GM23248 (cell line): ENCODE results near the gene RTN4R. TPM values are rescaled to one million over a fixed set of nuclear protein-coding genes. Genes with fewer than 3 reads are reported as not detected.

Source experiments
- DNase-seq: peaks from one replicate; pipeline ENCODE4 v3.0.0-alpha.2; 2015
- H2AFZ ChIP-seq: fragments of 200-600 bp; sonication (generic); 2 replicates; pipeline ENCODE4 v1.6.1; 2016; ENCODE audit warnings: antibody characterized with exemption
- H3F3A ChIP-seq: fragments of 200-600 bp; sonication (generic); 2 replicates; pipeline ENCODE4 v1.6.1; 2016; ENCODE audit warnings: mild to moderate bottlenecking, antibody characterized with exemption, mixed run types; ENCODE audit not compliant: insufficient read depth
- H3K27ac ChIP-seq: fragments of 200-600 bp; sonication (generic); 2 replicates; pipeline ENCODE4 v1.5.1; 2016; ENCODE audit warnings: mild to moderate bottlenecking
- H3K27me3 ChIP-seq: fragments of 200-600 bp; sonication (generic); replicated peaks from 2 replicates; pipeline ENCODE4 v1.6.1; 2016; ENCODE audit warnings: mild to moderate bottlenecking; ENCODE audit not compliant: insufficient read depth
- H3K36me3 ChIP-seq: fragments of 200-600 bp; sonication (generic); 2 replicates; pipeline ENCODE4 v1.6.1; 2016; ENCODE audit warnings: low read depth, mild to moderate bottlenecking
- H3K4me1 ChIP-seq: fragments of 200-600 bp; sonication (generic); 2 replicates; pipeline ENCODE4 v1.6.1; 2016; ENCODE audit warnings: mild to moderate bottlenecking; ENCODE audit not compliant: insufficient read depth
- H3K4me2 ChIP-seq: fragments of 200-600 bp; sonication (generic); one replicate; pipeline ENCODE4 v1.6.1; 2016; ENCODE audit warnings: mild to moderate bottlenecking; ENCODE audit not compliant: unreplicated experiment
- H3K4me3 ChIP-seq: fragments of 200-600 bp; sonication (generic); 2 replicates; pipeline ENCODE4 v1.5.1; 2016; ENCODE audit warnings: mild to moderate bottlenecking
- H3K79me2 ChIP-seq: fragments of 200-600 bp; sonication (generic); 2 replicates; pipeline ENCODE4 v1.6.1; 2016; ENCODE audit warnings: mild to moderate bottlenecking; ENCODE audit not compliant: insufficient read depth
- H3K9ac ChIP-seq: fragments of 200-600 bp; sonication (generic); 2 replicates; pipeline ENCODE4 v1.6.1; 2016; ENCODE audit warnings: mild to moderate bottlenecking
- H3K9me2 ChIP-seq: fragments of 200-600 bp; sonication (generic); 2 replicates; pipeline ENCODE4 v1.6.1; 2016; ENCODE audit warnings: mixed run types, mild to moderate bottlenecking, moderate library complexity; ENCODE audit not compliant: insufficient read depth
- H3K9me3 ChIP-seq: fragments of 200-600 bp; sonication (generic); one replicate; pipeline ENCODE4 v1.6.1; 2017; ENCODE audit warnings: low read depth
- H4K20me1 ChIP-seq: fragments of 200-600 bp; sonication (generic); 2 replicates; pipeline ENCODE4 v1.6.0; 2016; ENCODE audit not compliant: insufficient read depth
- EZH2 ChIP-seq: fragments of 200-600 bp; sonication (generic); IDR thresholded peaks from 2 replicates; pipeline ENCODE4 v1.6.1; 2018; ENCODE audit warnings: antibody characterized with exemption, mild to moderate bottlenecking; ENCODE audit not compliant: insufficient read depth, poor library complexity, severe bottlenecking
- EZH2phosphoT487 ChIP-seq: fragments of 200-600 bp; sonication (generic); IDR thresholded peaks from 2 replicates; pipeline ENCODE4 v1.6.1; 2018; ENCODE audit warnings: antibody characterized with exemption, moderate library complexity, mild to moderate bottlenecking, low read depth; ENCODE audit not compliant: insufficient read depth
- WGBS, 2 experiments: methylation state at CpG; one replicate each; pipeline ENCODE4 v1.1.6; 2015 to 2017; ENCODE audit warnings: low lambda C conversion rate in 2 of 2, low coverage in 1 of 2; ENCODE audit errors: missing lambda C conversion rate in 2 of 2; 5-methylcytosine and 5-hydroxymethylcytosine counted together
- in situ Hi-C: fragments of 300-500 bp; cut with MboI; formaldehyde crosslinking; loops from 2 replicates; pipeline ENCODE4 v1.15.0; 2020
- polyA plus RNA-seq: library from polyadenylated mRNA; unstranded; fragments of >200 nt; fragmentation: Nextera tagmentation; extraction: Ambion mirVana; gene quantifications from 2 replicates; pipeline ENCODE4 v1.2.1, GENCODE V29; 2016
- total RNA-seq: library from RNA; depleted of rRNA; stranded (reverse); fragments of >200 nt; shearing (Covaris generic); gene quantifications from 2 replicates; pipeline ENCODE4 v1.2.3, GENCODE V29; 2014

Gene RTN4R
- total and polyA plus RNA-seq, 2 experiments from 2014 or later = 0.25 TPM; not detected in 1

DNA sequence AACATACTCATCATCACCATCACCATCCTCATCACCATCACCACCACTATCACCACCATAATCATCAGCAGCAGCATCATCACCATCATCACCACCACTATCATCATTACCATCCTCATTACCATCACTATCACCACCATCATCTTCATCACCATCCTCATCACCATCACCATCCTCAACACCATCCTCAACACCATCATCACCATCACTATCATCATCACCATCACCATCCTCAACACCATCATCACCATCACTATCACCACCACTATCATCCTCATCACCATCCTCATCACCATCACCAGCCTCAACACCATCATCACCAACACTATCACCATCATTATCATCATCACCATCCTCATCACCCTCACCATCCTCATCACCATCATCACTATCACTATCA lies 16.6 kb downstream of the RTN4R start:
- Histone ChIP-seq H4K20me1 (no peaks in the 10 kb centered on the region), H3K4me2 (no peak overlapping the region), H3K9me3 (no peaks in the 10 kb centered on the region), H3K79me2 (no peaks in the 10 kb centered on the region), H3K4me1 (no peaks in the 10 kb centered on the region), H3K4me3 (no peak overlapping the region), H3F3A (0 out of 2 replicates have a peak, but pooled peaks cover 8% of the 10 kb centered on the region), H3K9me2 (no peaks in the 10 kb centered on the region), H2AFZ (no peak overlapping the region), H3K27me3 (peaks cover 6% of the 10 kb centered on the region; the same call in 1 of the 2 replicates), H3K27ac (no peak overlapping the region), H3K9ac (no peak overlapping the region), H3K36me3 (no peaks in the 10 kb centered on the region)
- in situ Hi-C loops = no loop called here
- TF ChIP-seq EZH2 (no peak), EZH2phosphoT487 (no peak)
- DNase-seq = no peak

DNA sequence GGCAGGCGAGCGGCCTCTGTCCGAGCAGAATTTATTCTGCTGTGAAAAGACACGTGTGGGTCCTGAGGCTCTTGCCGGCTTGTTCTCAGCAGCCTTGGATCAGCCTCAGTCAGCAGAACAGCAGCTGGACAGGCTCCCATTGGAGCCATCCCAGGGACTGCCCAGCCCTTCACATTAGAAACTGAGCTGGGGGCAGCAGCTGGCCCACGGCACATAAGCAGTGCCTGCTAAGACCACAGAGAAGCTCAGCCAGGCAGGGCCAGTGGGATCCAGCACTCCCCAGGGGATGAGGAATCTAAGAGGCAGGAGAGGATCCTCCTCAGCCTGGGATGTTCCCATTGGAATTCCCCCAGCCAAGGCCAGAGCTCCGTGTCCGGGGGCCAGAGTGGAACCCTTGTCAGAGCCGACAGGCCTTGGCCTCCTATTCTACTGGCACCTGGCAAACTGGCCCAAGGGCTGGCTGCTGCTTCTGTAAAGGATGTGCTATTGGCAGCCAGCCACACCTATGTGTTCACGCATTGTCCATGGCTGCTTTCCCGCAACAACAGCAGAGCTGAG lies 18.2 kb downstream of the RTN4R start:
- Histone ChIP-seq H3K9me2 (no peaks in the 10 kb centered on the region), H3K27me3 (peaks cover 6% of the 10 kb centered on the region; the same call in 1 of the 2 replicates), H3K4me3 (no peak overlapping the region), H3K27ac (no peak overlapping the region), H3K36me3 (no peaks in the 10 kb centered on the region), H3F3A (0 out of 2 replicates have a peak, but pooled peaks cover 7% of the 10 kb centered on the region), H2AFZ (no peak overlapping the region), H3K9me3 (no peaks in the 10 kb centered on the region), H4K20me1 (no peaks in the 10 kb centered on the region), H3K4me1 (no peaks in the 10 kb centered on the region), H3K9ac (no peak overlapping the region), H3K4me2 (no peak overlapping the region), H3K79me2 (no peaks in the 10 kb centered on the region)
- TF ChIP-seq EZH2 (no peak), EZH2phosphoT487 (no peak)
- 8 to 14% methylated on average over 11 of the region's 11 CpGs for WGBS, 2 experiments
- in situ Hi-C loops = no loop called here
- DNase-seq = peak; percentile 67

DNA sequence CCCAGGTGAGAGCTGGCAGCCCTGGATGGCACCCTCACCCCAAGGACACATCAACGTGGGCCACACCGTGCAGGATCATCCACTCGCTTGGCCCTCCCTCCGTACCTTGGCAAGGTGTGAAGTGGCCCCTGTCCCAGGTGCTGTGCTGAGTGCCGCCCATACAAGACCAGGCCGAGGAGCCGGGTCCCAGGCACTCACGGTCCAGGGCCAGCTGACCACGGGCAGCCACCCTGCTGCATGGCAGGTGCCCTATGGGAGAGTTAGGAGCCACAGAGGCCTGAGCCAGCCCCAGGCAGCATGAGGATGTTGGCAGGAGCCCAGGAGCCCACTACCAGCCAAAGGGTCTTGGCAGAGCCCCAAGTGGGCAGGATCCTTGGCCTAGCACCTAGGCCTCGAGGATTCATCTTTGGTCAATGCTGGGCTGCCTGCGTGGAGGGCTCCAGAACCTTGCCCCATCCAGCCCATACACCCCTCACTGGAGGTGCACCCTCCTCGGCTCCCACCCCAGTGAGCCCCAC lies 19.6 kb downstream of the RTN4R start:
- Histone ChIP-seq H3F3A (no peaks in the 10 kb centered on the region), H4K20me1 (no peaks in the 10 kb centered on the region), H3K4me2 (no peak overlapping the region), H3K4me1 (no peaks in the 10 kb centered on the region; the same call in 1 of the 2 replicates), H3K9me2 (no peaks in the 10 kb centered on the region), H2AFZ (no peak overlapping the region), H3K79me2 (no peaks in the 10 kb centered on the region), H3K36me3 (no peaks in the 10 kb centered on the region), H3K4me3 (no peak overlapping the region), H3K27me3 (no peaks in the 10 kb centered on the region), H3K27ac (no peak overlapping the region), H3K9me3 (no peaks in the 10 kb centered on the region), H3K9ac (no peak overlapping the region)
- in situ Hi-C loops = no loop called here
- no peak for DNase-seq
- TF ChIP-seq EZH2phosphoT487 = no peak
- TF ChIP-seq EZH2 = no peak
- 80 to 83% methylated on average over 12 of the region's 12 CpGs for WGBS, 2 experiments

DNA sequence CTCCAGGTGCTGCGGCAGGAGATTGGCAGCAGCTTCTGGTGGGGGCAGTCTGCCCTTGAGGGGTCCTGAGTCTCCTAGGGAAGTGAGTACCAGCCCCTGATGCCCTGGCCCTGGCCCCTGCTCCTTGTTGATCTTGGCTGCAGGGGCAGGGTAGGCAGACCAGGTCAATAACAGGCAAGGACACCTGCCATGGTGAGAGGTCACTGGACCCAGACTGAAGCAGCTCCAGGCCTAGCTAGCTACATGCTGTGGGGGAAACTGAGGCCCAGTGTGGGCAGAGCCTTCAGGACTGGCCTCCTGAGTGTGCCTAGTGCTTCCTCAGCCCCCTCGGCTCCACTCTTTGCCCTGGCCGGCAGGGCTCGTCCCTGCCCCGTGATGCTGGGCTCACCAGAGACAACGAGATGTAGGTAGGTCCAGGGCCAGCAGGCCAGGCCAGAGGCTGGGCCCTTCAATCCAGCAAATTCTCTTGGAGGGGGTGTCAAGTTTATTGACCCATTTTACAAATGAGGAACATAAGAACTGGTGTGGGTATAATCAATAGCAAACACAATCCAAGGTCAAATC lies 20.4 kb downstream of the RTN4R start:
- TF ChIP-seq EZH2 (no peak), EZH2phosphoT487 (no peak)
- no peak overlapping the region for H3K4me3 ChIP-seq
- H3K27ac ChIP-seq = no peak overlapping the region
- H3K36me3 ChIP-seq = no peaks in the 10 kb centered on the region
- H3K4me2 ChIP-seq = no peak overlapping the region
- H3K79me2 ChIP-seq = no peaks in the 10 kb centered on the region
- no peaks in the 10 kb centered on the region for H3K27me3 ChIP-seq
- no peak for DNase-seq
- no peak overlapping the region for H2AFZ ChIP-seq
- H3K9ac ChIP-seq = no peak overlapping the region
- in situ Hi-C loops = no loop called here
- WGBS, 2 experiments = 83 to 92% methylated on average over 5 to 6 of the region's 6 CpGs
- no peaks in the 10 kb centered on the region for H3K9me3 ChIP-seq
- no peaks in the 10 kb centered on the region for H3K9me2 ChIP-seq
- no peaks in the 10 kb centered on the region for H4K20me1 ChIP-seq
- peaks cover 5% of the 10 kb centered on the region for H3K4me1 ChIP-seq
- H3F3A ChIP-seq = no peaks in the 10 kb centered on the region
